Cardiac muscle cell (in vitro differentiated cells and primary cell): ENCODE results near the gene HSPH1. TPM values are rescaled to one million over a fixed set of nuclear protein-coding genes. Genes with fewer than 3 reads are reported as not detected.

Source experiments
- DNase-seq, 2 donors: peaks; one replicate each; pipeline versions ENCODE4 v3.0.0 to v3.0.0-alpha.2; 2010 to 2017; ENCODE audit warnings: low read depth in 1 of 2, low spot score in 1 of 2
- H3K27ac ChIP-seq: fragments of 200-600 bp; sonication (generic); 2 replicates; pipeline ENCODE4 v1.5.1; 2016
- H3K27me3 ChIP-seq: fragments of 200-600 bp; sonication (generic); 2 replicates; pipeline ENCODE4 v1.6.0; 2016; ENCODE audit warnings: control low read depth
- H3K36me3 ChIP-seq: fragments of 200-600 bp; sonication (generic); 2 replicates; pipeline ENCODE4 v1.5.1; 2016; ENCODE audit warnings: control low read depth
- H3K4me1 ChIP-seq: fragments of 200-600 bp; sonication (generic); 2 replicates; pipeline ENCODE4 v1.8.1; 2017; ENCODE audit warnings: low read depth, mild to moderate bottlenecking, mixed run types
- H3K4me3 ChIP-seq: fragments of 200-600 bp; sonication (generic); 2 replicates; pipeline ENCODE4 v1.5.1; 2016; ENCODE audit warnings: mild to moderate bottlenecking
- H3K9me3 ChIP-seq: fragments of 200-600 bp; sonication (generic); 2 replicates; pipeline ENCODE4 v1.5.1; 2017; ENCODE audit warnings: low read depth, mild to moderate bottlenecking, control low read depth
- polyA plus RNA-seq: library from polyadenylated mRNA; unstranded; fragments of >200 nt; fragmentation: Nextera tagmentation; extraction: Ambion mirVana; gene quantifications from 2 replicates; pipeline ENCODE4 v1.2.1, GENCODE V29; 2016
- total RNA-seq: library from RNA; depleted of rRNA; stranded (reverse); fragments of >200 nt; gene quantifications from 2 replicates; pipeline ENCODE4 v1.2.3, GENCODE V29; 2016
- TF ChIP-seq, protein P1 (sequence below): IDR thresholded peaks from 2 replicates; pipeline ENCODE4 v1.5.1; 2012; ENCODE audit warnings: low read depth, mild to moderate bottlenecking, low read length

HSPH1 gene
- total and polyA plus RNA-seq, 2 experiments from 2014 or later, result 25.8 to 50.8 TPM

DNA sequence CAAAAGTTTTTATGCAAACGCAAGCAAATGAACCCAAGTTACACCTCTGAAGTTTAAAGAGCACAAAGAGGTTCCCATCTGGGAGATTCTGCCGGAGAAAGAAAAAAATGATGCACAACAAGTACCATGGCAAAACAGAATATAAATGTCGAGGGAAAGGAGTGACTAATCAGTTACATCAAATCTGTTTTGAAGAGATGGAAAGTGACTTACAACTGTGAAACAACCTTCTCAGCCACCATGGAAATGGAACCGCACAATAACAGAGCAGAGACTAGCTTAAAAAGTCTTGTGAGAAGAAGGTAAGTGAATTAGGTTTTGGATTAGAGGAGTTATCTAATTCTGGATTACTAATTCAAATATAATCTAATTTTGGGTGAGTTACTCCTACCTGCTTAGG is 2.4 kb downstream of the HSPH1 start:
- H3K27ac ChIP-seq, result no peak overlapping the region
- peaks cover 13% of the 10 kb centered on the region for H3K4me1 ChIP-seq
- no peak for DNase-seq
- no peaks in the 10 kb centered on the region for H3K9me3 ChIP-seq
- TF ChIP-seq, protein P1, sequence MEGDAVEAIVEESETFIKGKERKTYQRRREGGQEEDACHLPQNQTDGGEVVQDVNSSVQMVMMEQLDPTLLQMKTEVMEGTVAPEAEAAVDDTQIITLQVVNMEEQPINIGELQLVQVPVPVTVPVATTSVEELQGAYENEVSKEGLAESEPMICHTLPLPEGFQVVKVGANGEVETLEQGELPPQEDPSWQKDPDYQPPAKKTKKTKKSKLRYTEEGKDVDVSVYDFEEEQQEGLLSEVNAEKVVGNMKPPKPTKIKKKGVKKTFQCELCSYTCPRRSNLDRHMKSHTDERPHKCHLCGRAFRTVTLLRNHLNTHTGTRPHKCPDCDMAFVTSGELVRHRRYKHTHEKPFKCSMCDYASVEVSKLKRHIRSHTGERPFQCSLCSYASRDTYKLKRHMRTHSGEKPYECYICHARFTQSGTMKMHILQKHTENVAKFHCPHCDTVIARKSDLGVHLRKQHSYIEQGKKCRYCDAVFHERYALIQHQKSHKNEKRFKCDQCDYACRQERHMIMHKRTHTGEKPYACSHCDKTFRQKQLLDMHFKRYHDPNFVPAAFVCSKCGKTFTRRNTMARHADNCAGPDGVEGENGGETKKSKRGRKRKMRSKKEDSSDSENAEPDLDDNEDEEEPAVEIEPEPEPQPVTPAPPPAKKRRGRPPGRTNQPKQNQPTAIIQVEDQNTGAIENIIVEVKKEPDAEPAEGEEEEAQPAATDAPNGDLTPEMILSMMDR, result no peak
- H3K36me3 ChIP-seq, result peaks cover 11% of the 10 kb centered on the region
- H3K4me3 ChIP-seq, result peak overlapping the region; percentile 72
- H3K27me3 ChIP-seq, result no peaks in the 10 kb centered on the region

DNA sequence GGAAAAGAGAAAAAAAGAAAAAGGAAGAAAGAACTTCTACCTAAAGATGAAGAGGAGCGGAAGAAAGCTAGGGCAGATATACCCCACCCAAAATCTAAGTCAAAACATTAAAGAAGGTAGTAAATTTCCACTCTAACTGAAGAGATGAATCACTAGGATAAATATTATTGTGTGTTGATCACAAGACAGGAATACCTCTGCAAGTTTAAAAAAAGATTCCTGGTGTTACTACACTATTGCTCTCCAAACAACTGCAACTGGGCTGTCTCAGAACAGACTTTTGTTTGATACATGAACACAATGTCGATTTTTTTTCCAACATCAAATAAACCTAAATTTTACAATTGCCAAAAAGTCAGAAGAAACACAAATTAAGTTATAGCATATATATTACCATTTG is 6.8 kb downstream of the HSPH1 start:
- no peak overlapping the region for H3K4me3 ChIP-seq
- H3K9me3 ChIP-seq, result no peaks in the 10 kb centered on the region
- H3K27me3 ChIP-seq, result no peaks in the 10 kb centered on the region
- no peak overlapping the region for H3K27ac ChIP-seq
- no peak for DNase-seq
- TF ChIP-seq, protein P1, result no peak
- H3K36me3 ChIP-seq, result peaks cover 43% of the 10 kb centered on the region
- peaks cover 3% of the 10 kb centered on the region for H3K4me1 ChIP-seq

DNA sequence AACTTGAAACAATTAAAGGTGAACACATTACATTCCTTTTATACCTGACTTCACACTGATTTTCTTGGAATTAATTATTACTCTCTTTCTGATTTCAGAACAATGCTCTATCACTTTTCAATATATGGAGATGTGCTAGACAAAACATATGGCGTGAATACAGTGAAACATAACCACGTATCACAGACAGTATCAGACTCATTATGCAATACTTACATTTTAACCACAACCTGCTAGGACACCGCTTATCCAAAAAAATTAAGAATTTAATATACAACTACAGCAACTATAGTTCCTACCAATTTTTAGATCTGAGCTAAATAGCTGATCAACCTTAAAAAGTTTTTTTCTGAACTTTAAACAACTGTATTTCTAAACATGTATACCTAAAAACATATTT is 9.9 kb downstream of the HSPH1 start:
- Histone ChIP-seq H3K27ac (no peak overlapping the region), H3K4me3 (no peak overlapping the region), H3K27me3 (no peaks in the 10 kb centered on the region), H3K36me3 (peaks cover 70% of the 10 kb centered on the region), H3K9me3 (no peaks in the 10 kb centered on the region), H3K4me1 (peaks cover 7% of the 10 kb centered on the region)
- DNase-seq, result no peak
- TF ChIP-seq, protein P1, result no peak

DNA sequence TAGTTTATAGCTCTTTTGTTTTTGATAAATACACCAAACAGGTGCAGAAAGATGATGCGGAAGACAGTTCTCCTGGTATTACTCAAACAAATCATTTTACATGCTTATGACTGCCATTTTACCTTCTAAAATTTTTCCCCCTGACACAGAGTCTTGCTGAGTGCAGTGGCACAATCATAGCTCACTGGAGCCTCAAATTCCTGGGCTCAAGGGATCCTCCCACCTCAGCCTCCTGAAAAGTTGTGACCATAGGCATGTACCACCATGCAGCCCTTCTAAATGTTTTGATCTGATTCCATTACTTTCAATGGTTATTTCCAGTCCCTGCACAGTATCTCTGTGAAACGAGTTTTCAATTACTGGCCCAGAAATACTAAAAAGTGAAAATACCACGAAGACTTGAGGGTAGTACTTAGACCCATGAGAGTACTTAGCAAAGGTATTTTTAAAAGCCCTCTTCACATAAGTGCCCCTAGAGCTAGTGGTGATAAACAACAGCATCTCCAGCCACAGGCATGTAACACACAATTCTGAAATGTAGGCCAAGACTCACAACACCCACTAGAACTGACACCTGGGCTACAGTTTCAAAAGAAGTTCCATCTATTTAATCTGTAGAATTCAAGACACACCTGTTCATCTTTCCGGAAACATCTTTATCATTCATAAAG is 11.3 kb downstream of the HSPH1 start:
- no peak overlapping the region for H3K27ac ChIP-seq
- no peaks in the 10 kb centered on the region for H3K9me3 ChIP-seq
- H3K4me1 ChIP-seq, result peaks cover 7% of the 10 kb centered on the region
- DNase-seq, result peak in 1 of 2 donors; percentile 48
- TF ChIP-seq, protein P1, result no peak
- H3K4me3 ChIP-seq, result no peak overlapping the region
- H3K27me3 ChIP-seq, result no peaks in the 10 kb centered on the region
- peaks cover 75% of the 10 kb centered on the region for H3K36me3 ChIP-seq

DNA sequence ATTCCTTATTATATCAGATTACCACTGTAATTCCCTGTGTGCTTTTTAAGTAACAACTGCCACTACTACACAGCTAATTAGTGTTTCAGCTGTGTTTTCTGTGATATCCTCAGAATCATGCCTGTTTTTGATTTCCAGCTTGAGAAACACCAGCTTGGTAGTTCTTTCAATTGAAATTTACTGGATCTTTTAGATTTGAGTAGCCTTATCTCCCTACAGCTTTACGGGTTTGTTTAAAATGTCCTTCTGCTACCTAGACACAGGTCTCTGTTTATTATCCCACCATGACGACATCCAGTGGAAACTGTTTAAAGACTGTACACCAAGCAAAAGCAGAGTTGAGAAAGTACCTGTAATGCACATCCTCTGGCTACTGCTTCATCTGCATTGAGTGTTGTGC is 12.1 kb downstream of the HSPH1 start:
- Histone ChIP-seq H3K4me1 (peaks cover 7% of the 10 kb centered on the region), H3K27me3 (no peaks in the 10 kb centered on the region), H3K27ac (no peak overlapping the region), H3K36me3 (peaks cover 73% of the 10 kb centered on the region), H3K4me3 (no peak overlapping the region), H3K9me3 (no peaks in the 10 kb centered on the region)
- TF ChIP-seq, protein P1, result no peak
- no peak for DNase-seq

DNA sequence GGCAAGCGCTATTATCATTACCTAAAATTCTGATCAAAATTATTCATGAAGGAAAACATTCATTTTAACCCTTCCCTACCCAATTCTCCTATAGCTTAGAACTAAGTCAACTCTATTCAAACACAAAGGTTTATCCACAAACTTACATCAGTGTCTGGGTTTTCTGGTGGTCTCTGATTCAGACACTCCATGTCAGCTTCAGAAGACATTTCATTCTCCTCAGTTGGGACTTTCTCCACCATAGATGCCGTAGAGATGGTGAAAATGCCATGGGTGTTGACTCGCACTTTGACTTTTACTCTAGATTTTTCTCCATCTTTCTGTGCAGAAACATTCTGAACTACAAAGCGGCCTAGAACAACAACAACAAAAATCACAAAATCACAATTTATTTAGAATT is 16.3 kb downstream of the HSPH1 start:
- Histone ChIP-seq H3K27me3 (no peaks in the 10 kb centered on the region), H3K4me1 (peaks cover 7% of the 10 kb centered on the region), H3K4me3 (no peak overlapping the region), H3K27ac (no peak overlapping the region), H3K9me3 (no peaks in the 10 kb centered on the region), H3K36me3 (peaks cover 65% of the 10 kb centered on the region)
- DNase-seq, result no peak
- TF ChIP-seq, protein P1, result no peak
